CD4-positive, alpha-beta T cell treated with Interleukin-6 at 100 ng/mL for 8 hours (primary cell): Measurements from ENCODE around the gene EPB41L4A.

Experiments
- DNase-seq: peaks from one replicate; pipeline ENCODE4 v3.0.0-alpha.2; 2020; ENCODE audit warnings: mixed read lengths, low spot score

Gene EPB41L4A

DNA sequence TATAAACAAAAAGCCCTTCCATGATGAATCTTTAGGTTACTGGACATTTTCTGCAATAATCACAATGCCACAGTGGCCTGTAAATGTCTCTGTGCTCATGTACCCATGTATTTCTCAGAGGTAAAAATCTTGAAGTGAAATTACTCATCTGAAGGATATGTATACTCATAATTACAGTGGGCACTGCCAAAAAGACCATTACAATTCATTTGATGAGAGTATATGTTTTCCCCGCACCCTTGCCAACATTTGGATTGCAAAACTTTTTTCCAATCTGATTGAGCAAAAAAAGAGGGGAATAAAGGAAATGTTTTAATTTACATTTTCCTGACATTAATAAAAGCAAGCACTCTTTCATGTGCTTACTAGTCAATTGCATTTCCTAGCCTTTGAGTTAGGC, 110.5 kb downstream of the EPB41L4A start:
- DNase-seq = no peak

DNA sequence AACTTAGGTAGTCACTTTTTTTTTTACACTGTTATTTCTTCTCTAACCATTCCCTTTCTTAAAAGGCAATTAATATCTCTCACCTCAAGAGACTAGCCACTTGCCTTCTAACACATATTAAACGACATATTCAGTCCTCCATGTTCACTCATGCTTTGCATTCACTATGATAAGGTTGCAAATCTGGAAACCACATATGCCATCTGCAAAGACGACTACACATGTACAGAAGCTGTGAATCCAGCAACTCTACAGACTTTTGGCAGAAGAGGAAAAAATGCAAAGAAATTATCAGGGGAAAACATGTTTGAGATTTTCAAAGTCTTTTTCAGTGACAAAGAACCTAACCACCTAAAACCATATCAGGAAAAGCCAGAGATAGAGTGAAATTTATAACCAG, 112.1 kb downstream of the EPB41L4A start:
- DNase-seq = no peak

DNA sequence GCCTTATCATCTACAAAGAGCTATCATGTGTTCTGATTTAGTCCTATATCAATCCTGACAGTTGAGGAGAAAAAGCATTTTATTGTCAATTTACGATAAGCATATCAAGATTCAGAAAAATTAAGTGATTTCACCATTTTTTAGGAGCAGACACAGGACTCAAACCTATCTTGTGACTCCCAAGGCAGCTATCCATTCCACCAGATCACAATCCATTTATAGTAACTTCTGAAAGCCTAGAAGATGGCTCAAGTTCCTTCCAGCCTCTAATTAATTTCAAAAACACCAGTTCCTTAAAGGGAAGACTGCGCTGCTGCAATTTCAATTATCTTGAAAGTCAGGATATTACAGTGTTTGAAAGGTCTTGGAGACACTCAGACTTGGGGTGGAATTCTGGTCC, 114.3 kb downstream of the EPB41L4A start:
- no peak for DNase-seq

DNA sequence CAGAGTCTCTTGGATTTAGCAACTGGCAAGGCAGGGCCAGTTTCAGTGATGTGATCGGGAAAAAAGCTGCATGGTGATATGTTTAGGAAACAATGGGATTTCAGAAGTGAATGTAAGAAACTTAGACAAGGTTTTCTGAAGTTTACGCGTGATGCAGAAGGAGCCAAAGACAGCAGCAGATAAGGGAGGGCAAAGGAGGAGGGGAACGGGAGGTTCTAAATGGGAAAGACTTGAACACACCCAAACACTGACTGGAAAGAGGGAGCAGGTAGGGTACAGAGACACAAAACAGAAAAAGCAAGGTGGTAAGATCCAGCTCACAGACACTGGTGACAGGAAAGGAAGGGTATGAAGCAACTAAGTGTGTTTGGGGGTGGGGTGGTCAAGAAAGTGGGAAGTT, 115.4 kb downstream of the EPB41L4A start:
- DNase-seq = no peak

DNA sequence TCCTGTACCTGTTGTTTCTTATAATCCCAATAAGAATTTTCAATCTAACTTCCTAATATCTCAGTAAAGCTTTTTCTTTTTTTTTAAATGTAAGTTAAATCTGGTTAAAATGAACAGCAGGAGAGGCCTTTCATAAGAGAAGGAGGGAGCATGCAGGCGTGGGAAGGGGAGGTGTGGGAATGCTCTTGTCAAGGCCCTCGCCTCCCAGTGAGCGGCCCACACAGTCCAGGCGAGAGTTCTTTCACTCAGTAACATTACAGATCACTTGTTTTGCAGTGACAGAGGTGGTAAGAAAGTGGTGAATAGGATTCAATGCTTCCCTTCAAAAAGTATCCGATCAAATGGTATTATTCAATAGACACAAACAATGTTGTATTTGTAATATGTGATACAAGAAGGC, 125.0 kb downstream of the EPB41L4A start:
- no peak for DNase-seq

DNA sequence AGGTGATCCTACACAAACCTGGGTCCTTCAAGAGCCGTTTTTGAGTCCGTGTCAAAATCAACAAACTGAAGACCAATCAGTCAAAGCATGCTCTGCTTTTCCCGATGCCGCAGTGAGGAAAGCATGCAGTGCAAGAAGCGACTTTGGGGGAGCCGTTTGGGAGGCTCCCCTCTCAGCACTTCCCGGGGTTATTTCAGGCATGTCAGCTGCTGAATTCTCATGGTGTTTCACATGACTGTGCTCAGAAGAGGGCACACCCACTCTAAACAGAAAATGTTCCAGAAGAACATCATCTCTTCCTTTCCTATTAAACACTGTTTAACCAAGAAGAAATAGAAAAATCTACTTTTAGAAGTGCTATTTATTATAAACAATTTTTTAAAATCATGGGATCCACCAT, 125.5 kb downstream of the EPB41L4A start:
- no peak for DNase-seq

DNA sequence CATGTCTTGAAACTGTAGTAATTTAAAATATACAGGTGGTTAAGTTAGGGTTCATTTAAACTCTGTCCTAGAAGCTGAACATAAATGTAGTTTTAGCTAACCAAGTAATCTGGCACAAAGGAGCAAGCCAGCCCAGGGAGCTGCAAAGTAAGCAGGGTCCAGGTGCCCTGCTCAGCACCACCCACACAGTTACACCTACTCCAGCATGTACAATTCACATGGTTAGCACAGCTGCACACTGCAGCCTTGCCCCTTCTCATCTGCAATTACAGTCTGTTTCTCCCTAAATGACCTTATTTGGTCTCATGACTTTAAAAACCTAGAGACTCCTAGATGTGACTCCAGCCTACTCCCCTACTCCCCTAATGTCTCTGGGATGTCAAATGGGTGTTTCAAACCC, 128.4 kb downstream of the EPB41L4A start:
- DNase-seq = no peak

DNA sequence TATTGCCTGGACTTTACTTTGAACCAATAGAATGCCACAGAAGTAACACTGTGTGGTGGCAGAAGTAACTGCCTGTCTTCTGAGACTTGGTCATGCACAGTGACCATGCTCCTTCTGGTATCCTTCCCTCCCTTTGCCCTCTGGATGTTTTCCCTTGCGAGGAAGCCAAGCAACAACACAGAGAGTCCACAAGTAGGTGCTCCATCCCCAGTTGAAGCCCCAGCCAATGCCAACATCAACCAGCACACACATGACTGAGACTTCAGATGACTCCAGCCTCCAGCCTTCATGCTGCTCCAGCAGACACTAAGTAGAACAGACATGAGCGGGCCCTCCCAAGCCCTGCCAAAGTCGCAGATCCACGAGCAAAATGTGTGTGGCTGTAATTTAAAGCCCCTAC, 129.6 kb downstream of the EPB41L4A start:
- DNase-seq = no peak

DNA sequence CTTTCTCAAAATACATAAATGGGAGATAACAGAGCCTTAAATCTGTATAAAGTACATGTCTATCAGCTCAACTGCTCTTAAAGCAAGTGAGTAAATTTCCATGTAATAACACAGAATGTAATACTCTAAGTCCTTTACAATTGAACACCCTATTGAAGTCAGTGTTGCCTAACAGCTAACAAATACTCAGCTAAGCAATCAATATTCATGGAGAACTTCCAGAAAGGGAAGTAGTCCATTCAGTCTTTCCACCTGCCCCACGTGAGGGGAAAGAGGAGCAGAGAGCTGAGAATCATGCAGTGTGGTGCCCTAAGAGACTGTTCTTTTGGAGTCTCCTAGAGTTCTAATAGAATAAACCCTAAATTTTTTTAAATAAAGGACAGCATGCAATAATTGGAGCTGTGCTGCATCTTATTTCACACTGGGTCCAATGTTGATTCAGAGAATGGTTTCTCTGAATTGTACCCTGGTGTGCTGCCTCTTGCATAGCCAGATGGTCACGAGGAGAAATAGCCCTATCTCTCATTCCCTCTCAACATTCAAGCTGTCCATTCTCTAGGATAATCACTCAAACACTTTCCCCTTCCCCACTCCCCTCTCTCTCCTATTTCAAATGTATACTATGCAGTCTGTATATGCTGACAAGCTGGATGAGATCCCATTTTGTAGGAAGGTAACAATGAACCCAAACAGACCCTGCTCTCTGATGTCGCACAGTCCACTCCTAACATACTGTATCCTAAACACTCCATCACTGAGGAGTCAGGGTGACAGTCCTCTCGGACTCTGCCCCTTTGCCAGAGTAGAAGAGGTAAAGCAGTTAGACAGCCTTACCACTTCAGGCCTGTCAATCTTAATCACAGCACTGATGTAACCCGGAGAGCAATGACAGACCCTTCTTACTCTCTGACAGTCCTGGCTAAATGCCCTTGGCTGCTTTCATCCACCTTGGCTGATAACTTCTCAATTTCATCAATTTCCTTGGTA, 134.8 kb downstream of the EPB41L4A start:
- DNase-seq = no peak

DNA sequence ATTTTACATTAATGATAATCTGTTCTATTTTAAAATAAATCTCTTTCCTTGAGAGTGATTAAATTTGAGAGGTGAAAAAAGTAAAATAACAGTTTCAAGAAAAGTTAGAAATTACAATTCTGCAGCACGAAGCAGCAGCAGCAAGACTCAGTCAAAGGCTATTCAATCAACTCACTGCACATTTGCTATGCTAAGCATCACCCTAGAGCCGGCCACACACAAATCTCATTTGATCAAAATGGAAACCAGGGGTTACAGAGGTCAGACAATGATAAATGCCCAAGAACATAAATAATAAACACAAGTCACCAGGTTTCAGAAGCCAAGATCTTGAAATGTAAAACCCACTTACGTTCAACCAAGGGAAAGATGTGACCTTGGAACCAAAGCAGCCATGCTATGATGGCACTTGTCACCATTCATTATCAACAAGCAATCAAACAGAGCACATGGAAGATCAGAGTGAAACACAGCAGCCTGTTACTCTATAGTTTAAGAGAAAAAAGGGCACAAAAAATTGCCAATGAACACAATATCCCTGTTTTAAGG, 136.0 kb downstream of the EPB41L4A start:
- DNase-seq = no peak

DNA sequence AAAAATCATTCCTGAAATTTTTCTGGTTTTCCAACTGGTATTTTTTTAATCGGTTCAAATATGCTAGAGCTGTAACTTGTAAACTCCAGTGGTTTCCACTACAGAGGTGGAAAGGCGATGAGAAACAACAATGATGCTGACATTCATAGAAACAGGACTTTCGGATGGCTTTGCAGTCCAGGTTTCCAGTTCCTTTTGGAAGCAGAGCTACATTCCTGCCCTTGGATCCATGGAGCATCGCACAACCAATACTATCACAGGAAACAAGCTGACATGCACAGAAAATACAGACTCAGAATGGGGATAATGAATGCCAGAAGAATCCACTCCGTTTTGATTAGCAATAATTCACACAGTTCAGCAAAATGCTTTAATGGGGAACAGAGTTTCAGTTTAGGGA, 140.0 kb downstream of the EPB41L4A start:
- DNase-seq = no peak

DNA sequence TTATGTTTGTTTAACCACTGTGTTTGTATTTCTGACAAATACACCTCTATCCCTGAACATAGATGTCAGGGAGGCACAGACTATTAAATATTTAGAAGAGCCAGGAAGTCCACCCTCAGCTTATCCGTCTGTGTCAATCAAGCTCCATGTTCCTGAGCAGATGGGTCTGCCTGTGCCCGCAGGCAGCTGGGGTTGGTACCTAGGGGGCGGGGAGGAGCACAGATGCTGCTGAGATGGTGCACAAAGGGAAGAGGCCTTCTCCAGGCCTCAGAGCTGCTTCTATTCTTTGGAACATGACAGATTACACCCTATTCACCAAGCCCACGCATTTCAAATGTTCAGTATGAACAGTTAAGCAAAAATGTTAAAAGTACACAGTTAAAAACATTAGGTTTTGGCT, 142.1 kb downstream of the EPB41L4A start:
- no peak for DNase-seq

DNA sequence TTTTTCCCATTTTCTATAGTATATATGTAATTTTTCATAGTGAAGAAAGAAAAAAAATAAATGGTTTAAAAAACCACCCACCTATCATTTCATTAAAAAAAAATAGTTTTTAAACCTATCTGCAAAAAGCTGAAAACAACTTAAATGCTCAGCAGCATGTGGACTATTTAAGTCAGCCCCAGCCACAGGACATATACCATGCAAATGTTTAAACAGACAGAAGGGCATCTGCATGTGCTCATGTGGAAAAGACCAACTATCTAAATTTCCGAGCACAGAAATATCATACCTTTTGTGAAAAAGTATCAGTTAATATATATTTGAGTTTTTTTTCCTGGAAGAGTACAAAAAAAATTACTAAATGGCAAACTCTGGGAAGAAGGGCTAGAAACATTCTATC, 143.4 kb downstream of the EPB41L4A start:
- no peak for DNase-seq

DNA sequence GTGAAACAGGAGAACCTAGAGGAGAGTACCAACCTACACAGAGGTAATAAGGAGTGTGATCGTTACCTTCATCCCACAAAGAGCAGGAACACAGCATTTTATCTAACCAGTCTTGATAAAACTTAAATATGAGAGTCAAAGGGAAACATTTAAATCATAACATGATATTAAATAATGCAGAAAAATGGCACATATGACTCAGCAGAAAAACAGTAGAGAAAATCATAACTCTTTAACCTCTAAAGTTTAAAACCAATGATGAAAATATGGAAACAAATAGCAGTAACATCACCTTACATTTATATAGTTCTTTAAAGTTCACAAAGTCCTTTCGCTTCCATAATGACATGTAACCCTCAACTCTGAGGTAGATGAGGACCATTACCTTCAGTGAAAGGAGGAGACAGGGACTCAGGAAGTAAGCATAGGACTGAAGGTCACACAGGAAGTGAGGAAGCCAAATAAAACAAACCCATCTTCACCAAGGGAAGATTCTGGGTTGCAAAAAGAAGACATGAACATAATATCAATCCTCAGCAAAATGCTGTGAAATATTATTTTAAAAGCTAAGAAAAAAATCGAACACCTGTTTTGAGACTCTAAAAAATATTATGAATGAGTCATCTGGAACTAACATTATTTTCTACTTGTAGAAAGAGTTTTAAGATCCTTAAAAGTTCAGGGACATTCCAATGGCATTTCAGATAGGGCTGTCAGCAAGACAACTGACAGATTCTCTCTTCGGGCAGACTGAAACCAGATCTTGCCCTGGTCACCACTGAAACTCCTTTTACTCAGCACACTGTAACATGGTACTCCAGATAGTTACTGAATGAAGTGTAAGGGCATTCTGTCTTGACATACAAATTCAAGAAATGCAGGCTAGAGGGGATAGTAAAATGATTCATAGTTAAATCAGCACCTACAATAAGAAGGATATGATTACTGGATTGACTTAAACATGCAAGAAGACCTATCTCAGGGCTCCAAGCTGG, 148.5 kb downstream of the EPB41L4A start:
- DNase-seq = no peak

DNA sequence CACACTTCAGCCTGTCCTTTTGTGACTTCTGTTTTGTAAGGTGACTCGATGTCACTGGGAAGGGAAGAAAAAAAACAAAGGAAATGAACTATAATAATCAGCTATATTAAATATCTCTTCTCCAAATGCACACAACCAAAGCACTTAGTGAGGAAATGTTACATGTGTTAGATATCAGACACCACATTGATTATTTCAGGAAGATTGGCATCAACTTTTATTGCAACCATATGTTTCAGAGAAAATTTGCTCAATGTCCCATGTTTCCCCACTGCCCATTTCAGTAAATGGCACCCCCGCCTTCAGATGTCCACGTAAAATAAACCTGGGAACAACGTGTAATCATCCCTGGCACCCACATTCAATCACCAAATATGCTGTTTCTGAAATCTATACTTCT, 151.8 kb downstream of the EPB41L4A start:
- no peak for DNase-seq

DNA sequence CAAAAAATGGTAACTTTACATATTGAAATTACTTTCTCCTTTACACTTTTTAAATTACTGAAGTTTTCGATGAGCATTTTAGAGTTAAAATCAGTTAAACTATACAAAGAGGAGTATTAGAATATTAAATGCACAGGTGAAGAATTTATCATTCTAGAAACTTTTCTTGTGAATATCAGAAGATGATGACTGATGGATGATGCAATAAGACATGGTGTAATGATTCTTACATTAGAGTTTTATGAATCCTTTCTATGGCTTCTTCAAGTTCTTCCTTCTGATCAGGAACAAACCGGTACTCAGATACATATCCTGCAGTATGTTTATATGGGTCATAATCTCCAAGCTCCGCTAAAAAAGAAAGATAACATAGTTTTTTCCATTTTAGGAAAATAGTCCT, 154.4 kb downstream of the EPB41L4A start:
- DNase-seq = no peak

DNA sequence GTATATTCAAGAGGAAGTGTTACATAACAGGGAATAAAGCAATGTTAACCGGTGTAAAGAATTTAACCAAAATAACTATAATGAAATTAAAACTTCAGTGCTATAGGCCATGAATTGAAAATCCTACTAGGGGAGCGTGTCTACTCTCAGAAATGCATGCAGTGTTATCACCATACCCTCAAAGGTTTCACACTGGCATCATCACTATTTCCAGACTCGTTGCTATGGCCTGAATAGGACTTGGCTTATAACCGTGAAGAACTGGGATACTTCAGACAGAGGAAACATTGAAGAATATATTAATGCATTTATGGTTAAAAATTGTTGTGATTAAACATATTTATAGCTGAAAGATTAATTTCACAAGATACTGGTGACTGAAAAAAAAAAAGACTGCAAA, 154.9 kb downstream of the EPB41L4A start:
- DNase-seq = no peak

DNA sequence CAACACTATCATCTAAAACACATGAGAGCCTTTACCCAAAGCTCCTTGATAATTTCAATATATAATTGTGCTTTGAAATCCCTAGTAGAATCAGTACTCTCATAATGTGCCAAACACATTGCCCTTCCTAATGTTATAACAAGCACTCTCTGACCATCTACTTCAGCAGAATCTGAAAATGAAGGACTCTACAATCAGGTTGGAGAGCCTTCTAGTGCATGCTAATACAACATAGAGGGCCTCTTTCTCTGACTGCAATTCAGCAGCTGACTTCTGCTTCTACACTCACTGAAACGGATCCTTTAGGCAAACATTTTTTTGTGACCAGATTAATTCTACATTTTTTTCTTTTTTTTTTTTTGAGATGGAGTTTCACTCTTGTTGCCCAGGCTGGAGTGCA, 155.6 kb downstream of the EPB41L4A start:
- DNase-seq = no peak

DNA sequence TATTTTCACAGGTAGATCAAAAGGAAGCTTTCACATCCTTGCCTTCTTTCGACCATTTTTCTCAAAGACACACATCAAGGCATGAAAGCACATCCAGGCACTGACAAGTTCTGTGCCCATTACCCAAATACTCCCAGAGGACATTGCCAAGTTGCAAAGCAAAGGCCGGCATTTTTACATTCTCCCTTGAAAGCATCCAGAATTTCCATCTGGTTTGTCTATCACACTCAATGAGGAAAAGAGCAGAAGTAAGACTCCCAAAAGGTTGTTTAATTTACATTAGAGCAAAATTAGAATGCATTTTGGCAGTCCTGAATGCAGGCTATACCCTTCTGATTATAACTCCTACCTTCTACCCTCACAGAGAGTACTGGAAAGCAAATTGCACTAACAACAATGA, 160.5 kb downstream of the EPB41L4A start:
- DNase-seq = no peak

DNA sequence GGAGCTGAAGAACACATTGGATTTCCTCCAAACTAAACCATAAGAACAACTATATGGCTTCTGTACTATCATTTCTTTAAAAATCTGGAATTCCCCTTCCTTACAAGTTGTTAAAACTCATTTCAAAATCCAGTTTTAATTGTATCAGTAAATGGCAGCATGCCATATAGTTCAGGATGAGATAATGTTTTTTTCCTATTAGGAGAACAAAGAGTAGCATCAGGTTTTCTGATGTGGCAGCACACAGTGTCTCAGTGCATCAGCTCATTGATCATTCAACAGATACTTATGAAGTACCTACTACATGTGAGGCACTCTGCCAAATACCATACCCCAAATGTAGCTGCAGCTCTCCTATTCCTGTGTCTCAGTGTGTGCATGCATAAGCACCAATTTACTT, 161.1 kb downstream of the EPB41L4A start:
- no peak for DNase-seq

DNA sequence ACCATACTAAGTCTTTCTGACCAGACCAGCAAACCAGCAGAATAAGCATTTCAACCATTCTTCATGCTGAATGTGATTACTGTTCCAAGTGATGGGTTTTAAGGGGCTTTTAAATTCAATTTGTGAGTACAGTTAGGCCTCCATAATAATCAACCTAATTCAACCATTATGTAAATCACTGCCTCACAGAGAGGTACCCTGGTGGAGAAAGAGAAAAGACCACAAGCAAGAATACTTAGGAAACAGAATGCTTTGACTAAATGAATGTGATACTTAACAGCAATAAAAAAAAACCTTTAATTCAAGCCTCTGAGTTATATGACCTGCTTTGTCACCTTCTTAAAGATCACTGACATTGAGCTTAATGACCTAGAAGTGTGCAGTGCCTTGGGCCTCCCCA, 162.1 kb downstream of the EPB41L4A start:
- DNase-seq = no peak

DNA sequence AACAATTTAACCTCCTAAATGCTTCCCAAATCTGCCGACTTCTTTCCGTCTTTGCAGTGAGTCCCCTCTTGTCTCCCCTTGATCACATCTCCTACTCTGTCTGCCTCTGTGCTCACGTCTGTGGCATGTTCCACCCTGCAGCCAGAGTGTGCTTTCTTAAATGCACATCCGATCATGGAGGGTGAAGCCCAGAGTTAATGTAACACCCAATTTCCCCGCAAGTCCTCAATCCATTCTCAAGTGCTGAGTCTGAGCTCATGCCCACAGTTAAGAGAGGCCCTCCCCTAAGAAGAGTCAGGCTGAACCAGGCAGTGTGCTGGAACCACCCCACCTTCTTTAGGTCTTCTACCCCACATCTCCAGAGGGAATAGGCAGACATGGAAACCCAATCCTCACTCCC, 164.8 kb downstream of the EPB41L4A start:
- no peak for DNase-seq
